Endodermal cell (in vitro differentiated cells): ENCODE data around the gene EFNA5. TPM values are rescaled to one million over a fixed set of nuclear protein-coding genes. Genes with fewer than 3 reads are reported as not detected.
A peak's percentile ranks its signal among the peaks of the same experiment; 100 is the strongest.

ENCODE experiments used
- DNase-seq: peaks from one replicate; pipeline ENCODE4 v3.0.0-alpha.2; 2017
- H3K27ac ChIP-seq: 2 replicates; pipeline ENCODE4 v1.5.1; 2013; ENCODE audit warnings: mild to moderate bottlenecking, low read depth, low read length, moderate library complexity
- H3K27me3 ChIP-seq: 2 replicates; pipeline ENCODE4 v1.6.1; 2013; ENCODE audit warnings: mild to moderate bottlenecking, low read length, moderate library complexity; ENCODE audit not compliant: insufficient read depth, control insufficient read depth, poor library complexity, severe bottlenecking
- H3K36me3 ChIP-seq: 2 replicates; pipeline ENCODE4 v1.7.0; 2013; ENCODE audit warnings: mild to moderate bottlenecking, low read length, moderate library complexity; ENCODE audit not compliant: control insufficient read depth, insufficient read depth
- H3K4me1 ChIP-seq: one replicate; pipeline ENCODE4 v1.7.0; 2013; ENCODE audit warnings: low read length; ENCODE audit not compliant: control insufficient read depth, insufficient read depth
- H3K4me3 ChIP-seq: 2 replicates; pipeline ENCODE4 v1.5.1; 2013; ENCODE audit warnings: mild to moderate bottlenecking, low read length, moderate library complexity
- H3K9ac ChIP-seq: 2 replicates; pipeline ENCODE4 v1.6.1; 2013; ENCODE audit warnings: mild to moderate bottlenecking, low read length, moderate library complexity; ENCODE audit not compliant: poor library complexity, severe bottlenecking; ENCODE audit errors: extremely low read depth
- H3K9me3 ChIP-seq: 2 replicates; pipeline ENCODE4 v1.6.1; 2013; ENCODE audit warnings: mild to moderate bottlenecking, low read length, moderate library complexity; ENCODE audit not compliant: control insufficient read depth
- H3K27ac Mint-ChIP-seq: 2 replicates; pipeline ENCODE4 v1.8.0; 2020; ENCODE audit warnings: mixed read lengths
- H3K27me3 Mint-ChIP-seq: 2 replicates; pipeline ENCODE4 v1.8.0; 2021; ENCODE audit warnings: mild to moderate bottlenecking, mixed read lengths; ENCODE audit not compliant: insufficient read depth
- H3K36me3 Mint-ChIP-seq: 2 replicates; pipeline ENCODE4 v1.8.0; 2020; ENCODE audit warnings: low read depth, mixed read lengths
- H3K4me1 Mint-ChIP-seq: 2 replicates; pipeline ENCODE4 v1.8.0; 2020; ENCODE audit warnings: mixed read lengths
- H3K4me3 Mint-ChIP-seq: 2 replicates; pipeline ENCODE4 v1.8.0; 2020; ENCODE audit warnings: mild to moderate bottlenecking, moderate library complexity, mixed read lengths
- H3K9me3 Mint-ChIP-seq: 2 replicates; pipeline ENCODE4 v1.8.0; 2020; ENCODE audit warnings: mild to moderate bottlenecking, mixed read lengths
- WGBS, 2 experiments: methylation state at CpG; one replicate each; pipeline versions ENCODE4 v1.1.5 to v1.1.7; 2013; ENCODE audit warnings: missing lambda C conversion rate in 2 of 2, mixed read lengths in 1 of 2; ENCODE audit not compliant: insufficient coverage in 1 of 2, insufficient read length in 1 of 2; 5-methylcytosine and 5-hydroxymethylcytosine counted together
- total RNA-seq, 2 donors: library from RNA; stranded (reverse); fragmentation: NEBNext Ultra II Directional in 1 of 2; extraction: Animal tissue kit (Norgen Biotek cat#: 25700) in 1 of 2; gene quantifications; 2 replicates in 1 of 2; 3 replicates in 1 of 2; pipeline ENCODE4 v1.2.1, GENCODE V29; 2021
- TF ChIP-seq, protein P1 (sequence below): fragments of 200-600 bp; sonication (generic); conservative IDR thresholded peaks from 2 replicates; pipeline ENCODE4 v1.5.0; 2021; ENCODE audit warnings: antibody characterized with exemption, mild to moderate bottlenecking

Gene EFNA5
- total RNA-seq, 2 donors from 2014 or later: 53.3 to 63.1 TPM

GRCh38 chr5:107523029-107523680 is 147.6 kb downstream of the EFNA5 start:
- Histone ChIP-seq H3K27me3 (no peaks in the 10 kb centered on the region), H3K9ac (no peak overlapping the region), H3K36me3 (peaks cover 3% of the 10 kb centered on the region), H3K9me3 (no peaks in the 10 kb centered on the region), H3K27ac (no peak overlapping the region), H3K4me3 (no peak overlapping the region), H3K4me1 (peaks cover 7% of the 10 kb centered on the region)
- WGBS, 2 experiments: 85 to 89% methylated on average over 4 to 5 of the region's 5 CpGs
- TF ChIP-seq, protein P1, sequence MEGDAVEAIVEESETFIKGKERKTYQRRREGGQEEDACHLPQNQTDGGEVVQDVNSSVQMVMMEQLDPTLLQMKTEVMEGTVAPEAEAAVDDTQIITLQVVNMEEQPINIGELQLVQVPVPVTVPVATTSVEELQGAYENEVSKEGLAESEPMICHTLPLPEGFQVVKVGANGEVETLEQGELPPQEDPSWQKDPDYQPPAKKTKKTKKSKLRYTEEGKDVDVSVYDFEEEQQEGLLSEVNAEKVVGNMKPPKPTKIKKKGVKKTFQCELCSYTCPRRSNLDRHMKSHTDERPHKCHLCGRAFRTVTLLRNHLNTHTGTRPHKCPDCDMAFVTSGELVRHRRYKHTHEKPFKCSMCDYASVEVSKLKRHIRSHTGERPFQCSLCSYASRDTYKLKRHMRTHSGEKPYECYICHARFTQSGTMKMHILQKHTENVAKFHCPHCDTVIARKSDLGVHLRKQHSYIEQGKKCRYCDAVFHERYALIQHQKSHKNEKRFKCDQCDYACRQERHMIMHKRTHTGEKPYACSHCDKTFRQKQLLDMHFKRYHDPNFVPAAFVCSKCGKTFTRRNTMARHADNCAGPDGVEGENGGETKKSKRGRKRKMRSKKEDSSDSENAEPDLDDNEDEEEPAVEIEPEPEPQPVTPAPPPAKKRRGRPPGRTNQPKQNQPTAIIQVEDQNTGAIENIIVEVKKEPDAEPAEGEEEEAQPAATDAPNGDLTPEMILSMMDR: peak; percentile 29
- Mint-ChIP-seq H3K36me3 (no peaks in the 10 kb centered on the region), H3K27ac (no peak overlapping the region), H3K4me3 (no peak overlapping the region), H3K9me3 (no peaks in the 10 kb centered on the region), H3K4me1 (peaks cover 43% of the 10 kb centered on the region), H3K27me3 (peaks cover 46% of the 10 kb centered on the region)
- no peak for DNase-seq

GRCh38 chr5:107522456-107522855 is 148.3 kb downstream of the EFNA5 start:
- Mint-ChIP-seq H3K36me3 (no peaks in the 10 kb centered on the region), H3K4me1 (peaks cover 47% of the 10 kb centered on the region), H3K9me3 (no peaks in the 10 kb centered on the region), H3K4me3 (no peak overlapping the region), H3K27ac (no peak overlapping the region), H3K27me3 (peaks cover 40% of the 10 kb centered on the region)
- 98 to 100% methylated on average over 4 of the region's 4 CpGs for WGBS, 2 experiments
- Histone ChIP-seq H3K27ac (no peak overlapping the region), H3K9ac (no peak overlapping the region), H3K36me3 (peaks cover 3% of the 10 kb centered on the region), H3K4me3 (no peak overlapping the region), H3K27me3 (no peaks in the 10 kb centered on the region), H3K9me3 (no peaks in the 10 kb centered on the region), H3K4me1 (peaks cover 7% of the 10 kb centered on the region)
- TF ChIP-seq, protein P1: no peak
- no peak for DNase-seq

- Mint-ChIP-seq H3K4me3 (no peak overlapping the region), H3K27ac (no peak overlapping the region), H3K36me3 (peaks cover 4% of the 10 kb centered on the region), H3K4me1 (peaks cover 38% of the 10 kb centered on the region), H3K9me3 (no peaks in the 10 kb centered on the region), H3K27me3 (peaks cover 32% of the 10 kb centered on the region)
- Histone ChIP-seq H3K27me3 (no peaks in the 10 kb centered on the region), H3K27ac (peak overlapping the region; percentile 39), H3K4me1 (peaks cover 2% of the 10 kb centered on the region), H3K36me3 (peaks cover 6% of the 10 kb centered on the region), H3K4me3 (no peak overlapping the region), H3K9me3 (no peaks in the 10 kb centered on the region), H3K9ac (no peak overlapping the region)
- TF ChIP-seq, protein P1: no peak
- 50 to 54% methylated on average over 4 to 6 of the region's 6 CpGs for WGBS, 2 experiments
- DNase-seq: no peak
These were observed 150.8 kb downstream of the EFNA5 start for GRCh38 chr5:107519900-107520354.
